ENCODE results near the gene TCP11X2. TPM values are rescaled to one million over a fixed set of nuclear protein-coding genes. Genes with fewer than 3 reads are reported as not detected.
"Not testable (repeated sequence)": the region's sequence is repeated elsewhere in the genome, so short reads cannot be mapped to it uniquely, and the experiment has no call there.

The TCP11X2 gene
- 1 to 10 TPM in 2 of 4 donors, under 1 TPM in 2; 0.75 to 2.1 (median 1.2) TPM for polyA plus RNA-seq (ENCODE audit: insufficient read length in 4 of 4)

DNA sequence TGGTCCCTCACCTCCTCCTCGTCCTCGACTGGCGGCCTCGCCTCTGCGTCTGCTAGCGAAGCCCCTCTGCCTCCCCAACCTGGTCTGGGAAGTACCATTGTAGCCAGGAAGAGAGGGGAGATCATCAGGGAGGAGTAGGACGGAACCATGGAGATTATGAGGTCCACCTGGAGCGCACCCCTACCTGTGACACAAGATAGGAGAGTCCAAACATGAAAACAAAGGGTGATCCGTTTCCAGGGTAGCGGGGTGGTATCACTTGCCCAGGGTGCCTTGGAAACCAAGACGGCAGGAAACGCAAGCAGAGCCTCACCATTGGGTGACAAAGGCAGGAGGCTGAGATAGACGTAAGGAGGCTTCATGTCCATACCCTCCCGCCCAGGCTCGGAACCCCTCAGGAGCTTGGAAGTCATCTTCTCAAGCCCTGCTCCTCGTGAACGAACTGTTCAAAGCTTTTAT lies at the start of gene TCP11X2:
TSS of gene TCP11X2 (minus strand) at position 51 of the 459 bp plus-strand sequence.
- not testable (repeated sequence) for DNase-seq (ENCODE audit: low read depth in 4 of 4, low spot score in 2 of 4)

GRCh38 chrX:102517326-102517725 lies 45.7 kb upstream of the TCP11X2 start:
- no peak for DNase-seq (ENCODE audit: low read depth in 4 of 4, low spot score in 2 of 4)

DNA sequence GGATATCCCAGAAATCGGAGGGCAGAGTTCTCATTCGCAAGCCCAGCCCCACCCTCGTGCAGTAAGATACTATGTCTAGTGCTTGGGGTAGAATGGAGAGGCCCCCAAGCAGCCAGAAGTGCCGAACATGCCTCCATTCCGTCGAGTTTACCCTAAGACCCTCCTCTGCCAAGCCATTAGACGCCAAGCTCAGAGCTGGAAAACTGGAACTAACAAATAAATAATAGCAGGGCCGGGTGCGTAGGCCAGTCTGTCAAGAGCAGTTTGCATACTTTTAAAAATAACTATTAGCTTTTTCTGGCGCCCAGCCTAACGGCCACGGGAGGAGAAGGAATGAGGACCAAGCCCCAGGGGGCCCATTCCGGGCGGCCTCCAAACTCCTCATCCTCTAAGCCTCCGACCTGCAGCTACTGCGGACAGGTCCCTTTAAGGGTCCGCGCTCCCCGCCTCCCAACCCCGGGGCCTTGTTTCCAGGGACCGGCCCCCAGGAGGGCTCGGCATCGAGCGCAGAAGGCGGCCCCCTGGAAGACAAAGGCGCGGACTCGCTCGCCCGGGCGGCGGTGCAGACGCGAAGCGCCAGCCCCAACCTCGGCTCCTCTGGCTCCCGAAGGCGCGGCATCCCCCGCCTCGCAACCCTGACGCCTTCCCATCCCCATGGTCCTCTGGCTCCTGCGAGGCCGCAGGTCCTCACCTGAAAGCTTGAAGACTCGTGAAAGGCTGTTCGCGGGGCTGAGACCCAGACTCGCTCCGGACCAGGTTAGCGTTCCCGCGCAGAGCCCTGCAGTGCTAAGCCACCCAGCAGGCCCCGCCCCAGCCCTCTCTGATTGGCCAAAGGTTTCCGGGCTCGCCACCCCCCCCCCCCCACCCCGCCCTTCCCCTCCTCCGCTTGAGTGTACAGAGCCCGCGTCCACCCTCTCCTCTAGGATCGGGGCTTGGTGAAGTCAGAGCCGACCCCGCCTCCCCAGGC lies 44.6 kb upstream of the TCP11X2 start, which contains the start of gene TMSB15A:
TSS of gene TMSB15A (minus strand) at position 765 of the 967 bp plus-strand sequence.
- DNase-seq (ENCODE audit: low read depth in 4 of 4, low spot score in 2 of 4): peak in 3 of 4 donors; percentile 39 to 65 (median 40)

- no peak for DNase-seq (ENCODE audit: low read depth in 4 of 4, low spot score in 2 of 4)
Observed at GRCh38 chrX:102514536-102514935, 42.9 kb upstream of the TCP11X2 start.

DNA sequence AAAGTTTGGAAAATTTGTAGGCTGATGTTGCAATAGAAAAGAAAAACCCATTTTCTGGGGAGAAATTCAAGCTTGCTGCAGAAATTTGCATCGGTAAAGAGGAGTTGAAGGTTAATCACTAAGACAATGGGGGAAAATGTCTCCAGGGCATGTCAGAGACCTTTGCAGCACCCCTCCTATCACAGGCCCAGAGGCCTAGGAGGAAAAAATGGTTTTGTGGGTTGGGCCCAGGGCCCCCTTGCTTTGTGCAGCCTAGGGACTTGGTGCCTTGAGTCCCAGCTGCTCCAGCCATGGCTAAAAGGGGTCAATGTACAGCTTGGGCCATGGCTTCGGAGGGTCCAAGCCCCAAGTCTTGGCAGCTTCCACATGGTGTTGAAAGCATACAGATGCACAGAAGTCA lies 27.1 kb upstream of the TCP11X2 start:
- DNase-seq (ENCODE audit: low read depth in 4 of 4, low spot score in 2 of 4): no peak

DNA sequence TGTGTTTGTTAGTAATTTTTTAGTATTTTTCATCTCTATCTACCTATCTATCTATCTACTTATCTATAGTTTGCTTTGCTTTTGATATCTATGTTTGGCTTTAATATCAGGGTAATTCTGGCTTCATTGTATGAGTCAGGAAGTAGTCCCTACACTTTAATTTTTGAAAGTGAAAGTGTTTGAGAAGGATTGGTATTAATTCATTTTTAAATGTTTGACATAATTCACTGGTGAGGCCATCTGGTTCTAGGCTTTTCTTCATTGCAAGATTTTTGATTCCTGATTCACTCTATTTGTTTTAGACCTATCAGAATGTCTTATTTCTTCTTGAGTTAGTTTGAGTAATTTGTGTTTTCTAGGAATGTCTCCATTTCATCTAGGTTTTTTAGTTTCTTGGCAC lies 20.2 kb upstream of the TCP11X2 start:
- DNase-seq (ENCODE audit: low read depth in 4 of 4, low spot score in 2 of 4): no peak

DNA sequence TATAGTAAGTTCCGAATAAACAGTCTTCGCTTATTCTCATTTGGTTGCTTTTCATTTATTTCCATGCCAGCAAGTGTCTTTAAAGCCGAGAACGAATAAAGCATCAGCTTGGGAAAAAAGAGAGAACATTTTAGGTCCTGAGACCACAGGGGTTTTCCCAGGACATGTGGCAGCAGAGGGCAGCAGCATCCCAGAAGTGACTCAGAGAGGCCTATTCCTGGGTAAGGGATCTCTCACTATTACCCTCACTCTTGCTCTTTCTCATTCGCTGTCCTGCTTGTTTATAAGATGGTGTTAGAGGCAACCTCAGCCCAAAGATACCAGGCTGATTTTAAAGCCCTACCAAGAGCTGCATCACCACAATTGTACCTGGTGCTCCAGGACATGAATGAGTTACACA lies 7.2 kb upstream of the TCP11X2 start:
- DNase-seq (ENCODE audit: low read depth in 4 of 4, low spot score in 2 of 4): not testable (repeated sequence)

- DNase-seq (ENCODE audit: low read depth in 4 of 4, low spot score in 2 of 4): not testable (repeated sequence)
Observed at GRCh38 chrX:102470215-102470614, 1.4 kb downstream of the TCP11X2 start.

DNA sequence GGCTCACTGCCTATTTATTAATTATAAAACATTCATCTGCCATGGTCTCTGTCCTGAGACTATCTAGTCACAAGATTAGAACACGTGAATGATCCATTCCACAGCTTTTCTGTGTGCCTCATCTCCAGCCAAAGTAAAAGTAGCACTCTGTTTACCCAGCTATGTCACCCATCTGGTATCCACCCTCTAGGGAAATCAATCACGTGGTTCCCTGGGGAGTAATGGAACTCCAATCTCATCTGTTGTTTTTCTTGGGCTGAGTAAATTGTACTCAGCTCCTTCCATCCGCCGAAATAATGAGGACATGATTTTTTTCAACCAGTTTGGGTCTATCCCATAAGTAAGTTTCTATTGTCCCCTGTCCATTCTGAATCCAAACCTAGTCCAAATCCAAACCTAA lies 13.0 kb downstream of the TCP11X2 start:
- DNase-seq (ENCODE audit: low read depth in 4 of 4, low spot score in 2 of 4): not testable (repeated sequence)

GRCh38 chrX:102439908-102440307 lies 31.7 kb downstream of the TCP11X2 start, which contains the start of gene NXF2B:
TSS of gene NXF2B (minus strand) at chrX:102440008. CDS start at chrX:102380036, 59,972 bp downstream.
- not testable (repeated sequence) for DNase-seq (ENCODE audit: low read depth in 4 of 4, low spot score in 2 of 4)

DNA sequence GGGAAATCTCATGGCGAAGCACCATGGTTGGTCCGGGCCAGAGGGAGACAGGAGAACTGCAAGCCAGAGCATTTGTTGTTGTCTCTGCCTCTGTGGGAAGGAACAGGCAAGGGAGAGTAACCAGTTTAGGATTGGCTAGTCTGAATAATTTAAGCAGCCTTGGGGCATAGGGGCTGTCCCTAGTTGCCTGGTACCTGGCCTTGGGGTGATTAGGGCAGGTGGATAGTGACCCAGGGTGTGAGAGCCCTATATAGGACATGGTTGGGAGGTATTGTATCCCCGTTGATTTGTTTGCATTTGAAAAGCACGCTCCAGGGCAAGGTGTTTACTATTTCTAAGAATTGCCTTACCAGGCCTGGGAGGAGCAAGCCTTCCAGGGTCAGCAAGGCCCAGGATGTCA lies 57.1 kb downstream of the TCP11X2 start:
- not testable (repeated sequence) for DNase-seq (ENCODE audit: low read depth in 4 of 4, low spot score in 2 of 4)

Other genes starting within 250 kb of the TCP11X2 start
- under 1 TPM in 3 of 4 donors, not detected in 1; 0.33 to 0.48 (median 0.46) TPM for gene NXF2, start 224.6 kb downstream of the TCP11X2 start, polyA plus RNA-seq (ENCODE audit: insufficient read length in 4 of 4)
- gene NXF2B, start 31.8 kb downstream of the TCP11X2 start, polyA plus RNA-seq (ENCODE audit: insufficient read length in 4 of 4): 1 to 10 TPM in 2 of 4 donors, under 1 TPM in 2; 0.52 to 2.6 (median 0.89) TPM
- 10 to 100 TPM; 59.9 to 71.4 (median 64.1) TPM for gene TMSB15A, start 44.9 kb upstream of the TCP11X2 start, polyA plus RNA-seq (ENCODE audit: insufficient read length in 4 of 4)
- 10 to 100 TPM; 12.3 to 16.7 (median 15.7) TPM for gene ARMCX5, start 127.7 kb upstream of the TCP11X2 start, polyA plus RNA-seq (ENCODE audit: insufficient read length in 4 of 4)
- gene GPRASP1, start 179.7 kb upstream of the TCP11X2 start, polyA plus RNA-seq (ENCODE audit: insufficient read length in 4 of 4): 10 to 100 TPM; 10.7 to 13.5 (median 11.9) TPM
- 10 to 100 TPM; 35.5 to 42.2 (median 40.2) TPM for gene GPRASP2, start 240.6 kb upstream of the TCP11X2 start, polyA plus RNA-seq (ENCODE audit: insufficient read length in 4 of 4)
- gene GPRASP3, start 248.9 kb upstream of the TCP11X2 start, polyA plus RNA-seq (ENCODE audit: insufficient read length in 4 of 4): 10 to 100 TPM; 15.9 to 21.1 (median 19.7) TPM

Data from left renal cortex interstitium (tissue), 4 donors.